Endothelial cell of umbilical vein (primary cell): ENCODE results near the gene SERPIND1. TPM values are rescaled to one million over a fixed set of nuclear protein-coding genes. Genes with fewer than 3 reads are reported as not detected.

Experiments used
- BruUV-seq: library from RNA; stranded (reverse); fragments of 400-500 nt; replicated peaks from 2 replicates; lab custom pipeline; 2021; lab: Mats Ljungman, UMichigan
- CTCF ChIA-PET: fragments of 300-600, 350-600 bp; sonication (Branson Sonifier 250); formaldehyde crosslinking; loops from one replicate; lab custom pipeline; 2021; ENCODE audit warnings: antibody characterized with exemption, inconsistent platforms; lab: Charles Lee
- POLR2A ChIA-PET: fragments of 300-600, 350-600 bp; sonication (Branson Sonifier 250); formaldehyde crosslinking; loops from one replicate; lab custom pipeline; 2021; ENCODE audit warnings: antibody characterized with exemption, inconsistent platforms; lab: Charles Lee
- DNase-seq: peaks from one replicate; pipeline ENCODE4 v3.0.0-alpha.2; 2011; ENCODE audit warnings: low read depth, low spot score
- FAIRE-seq: peaks from 2 replicates; lab custom pipeline; 2011; peaks lifted over from hg19 to GRCh38; lab: Jason Lieb, UNC
- H2AFZ ChIP-seq: 2 replicates; pipeline ENCODE4 v1.6.0; 2012; ENCODE audit warnings: low read depth, low read length, control low read depth, inconsistent platforms
- H3K27ac ChIP-seq: 2 replicates; pipeline ENCODE4 v1.5.1; 2011; ENCODE audit warnings: low read depth, mild to moderate bottlenecking, control low read depth, low read length, moderate library complexity; ENCODE audit not compliant: insufficient read depth
- H3K27me3 ChIP-seq, 2 experiments: 2 replicates each; pipeline versions ENCODE4 v1.6.0 to v1.6.1; 2011; ENCODE audit warnings: low read length in 2 of 2, mixed read lengths in 1 of 2; ENCODE audit not compliant: control insufficient read depth in 2 of 2, insufficient read depth in 2 of 2
- H3K36me3 ChIP-seq, 2 experiments: 2 replicates in 1 of 2; 3 replicates in 1 of 2; pipeline ENCODE4 v1.5.1; 2011; ENCODE audit warnings: low read length in 2 of 2, mild to moderate bottlenecking in 1 of 2, moderate library complexity in 1 of 2; ENCODE audit not compliant: control insufficient read depth in 2 of 2, insufficient read depth in 2 of 2; ENCODE audit errors: extremely low read depth in 1 of 2
- H3K4me1 ChIP-seq: 3 replicates; pipeline ENCODE4 v1.5.1; 2011; ENCODE audit warnings: mild to moderate bottlenecking, low read length; ENCODE audit not compliant: control insufficient read depth, insufficient read depth; ENCODE audit errors: extremely low read depth
- H3K4me2 ChIP-seq: 2 replicates; pipeline ENCODE4 v1.6.1; 2011; ENCODE audit warnings: low read length, control low read depth, mixed read lengths; ENCODE audit not compliant: insufficient read depth
- H3K4me3 ChIP-seq, 3 experiments: fragments of 200-600 bp in 1 of 3; sonication (generic), shearing (Covaris generic) in 1 of 3; replicated peaks in 1 of 3; 2 replicates each; pipeline ENCODE4 v1.5.1; 2011 to 2016; ENCODE audit warnings: control low read depth in 3 of 3, low read length in 3 of 3, mild to moderate bottlenecking in 2 of 3, inconsistent platforms in 1 of 3, low read depth in 1 of 3, moderate library complexity in 1 of 3; ENCODE audit not compliant: insufficient read depth in 1 of 3
- H3K79me2 ChIP-seq: 2 replicates; pipeline ENCODE4 v1.6.0; 2012; ENCODE audit warnings: low read length, inconsistent platforms; ENCODE audit not compliant: control insufficient read depth, insufficient read depth
- H3K9ac ChIP-seq: replicated peaks from 2 replicates; pipeline ENCODE3; 2011; ENCODE audit warnings: low read length, control low read depth; ENCODE audit not compliant: insufficient read depth; ENCODE audit errors: extremely low read depth
- H3K9me1 ChIP-seq: replicated peaks from 3 replicates; pipeline ENCODE4 v1.6.0; 2011; ENCODE audit warnings: mild to moderate bottlenecking, low read length; ENCODE audit not compliant: control insufficient read depth, insufficient read depth; ENCODE audit errors: extremely low read depth
- H3K9me3 ChIP-seq: replicated peaks from 2 replicates; pipeline ENCODE4 v1.5.1; 2012; ENCODE audit warnings: low read length, inconsistent platforms; ENCODE audit not compliant: control insufficient read depth, insufficient read depth
- H4K20me1 ChIP-seq: replicated peaks from 2 replicates; pipeline ENCODE3; 2011; ENCODE audit warnings: mild to moderate bottlenecking, low read length; ENCODE audit not compliant: control insufficient read depth, insufficient read depth; ENCODE audit errors: extremely low read depth
- CTCF ChIP-seq, 2 donors: IDR thresholded peaks; 1 replicate in 1 of 2; 2 replicates in 1 of 2; pipeline ENCODE4 v1.5.1; 2011; ENCODE audit warnings: low read length in 2 of 2, mild to moderate bottlenecking in 2 of 2, moderate library complexity in 2 of 2, control low read depth in 1 of 2, inconsistent platforms in 1 of 2, low read depth in 1 of 2; ENCODE audit not compliant: insufficient read depth in 1 of 2; ENCODE audit errors: extremely low read depth in 1 of 2
- FOS ChIP-seq: IDR thresholded peaks from 2 replicates; pipeline ENCODE4 v1.6.1; 2011; ENCODE audit warnings: mild to moderate bottlenecking, low read length, moderate library complexity, borderline replicate concordance; ENCODE audit not compliant: insufficient read depth
- JUN ChIP-seq: IDR thresholded peaks from 2 replicates; pipeline ENCODE4 v1.6.1; 2011; ENCODE audit warnings: borderline replicate concordance, low read depth; ENCODE audit not compliant: insufficient read length, insufficient read depth
- MAX ChIP-seq: IDR thresholded peaks from 2 replicates; pipeline ENCODE4 v1.6.1; 2011; ENCODE audit not compliant: insufficient read depth, insufficient read length
- MYC ChIP-seq: IDR thresholded peaks from one replicate; pipeline ENCODE4 v1.6.1; 2011; ENCODE audit warnings: mild to moderate bottlenecking, low read depth, low read length
- POLR2AphosphoS5 ChIP-seq: IDR thresholded peaks from 2 replicates; pipeline ENCODE4 v1.6.1; 2012; ENCODE audit warnings: low read depth, mild to moderate bottlenecking, control low read depth, low read length, moderate library complexity; ENCODE audit not compliant: insufficient read depth
- dilution Hi-C: fragments of 300-500 bp; cut with MboI; formaldehyde crosslinking; loops from one replicate; pipeline ENCODE4 v1.15.0; 2019; ENCODE audit warnings: low sequenced_read_pairs; ENCODE audit not compliant: extremely low pct_ligation_motif_present
- intact Hi-C: fragments of 100-400 bp; cut with micrococcal nuclease; formaldehyde crosslinking; loops from one replicate; pipeline ENCODE4 v1.10.0; 2022
- polyA plus RNA-seq, 4 experiments: library from polyadenylated mRNA; depleted of rRNA in 3 of 4; stranded (reverse) in 3 of 4; unstranded in 1 of 4; fragments of >200 nt; gene quantifications; 2 replicates each; pipeline versions ENCODE4 v1.2.1 to v1.2.3, GENCODE V29; 2011 to 2012; ENCODE audit warnings: missing spikeins in 1 of 4
- total RNA-seq: library from RNA; stranded (reverse); gene quantifications from 2 replicates; pipeline ENCODE4 v1.2.3, GENCODE V29; 2021

Gene SERPIND1
- total and polyA plus RNA-seq, 2 donors (not counting 3 experiments of a cell fraction or from before 2014, with no cell fraction given), result 0.94 to 1.8 TPM

GRCh38 chr22:20804650-20805049 lies 30.7 kb downstream of the SERPIND1 start:
- Histone ChIP-seq H4K20me1 (no peaks in the 10 kb centered on the region), H3K27ac (no peak overlapping the region), H3K27me3 (no peaks in the 10 kb centered on the region), H3K36me3 (peaks cover under 1 to 23% of the 10 kb centered on the region in 2 experiments), H3K4me3 (no peak overlapping the region), H3K9ac (no peak overlapping the region), H3K4me1 (no peaks in the 10 kb centered on the region), H3K79me2 (no peaks in the 10 kb centered on the region), H3K9me3 (no peaks in the 10 kb centered on the region), H3K4me2 (no peak overlapping the region), H3K9me1 (no peaks in the 10 kb centered on the region), H2AFZ (no peak overlapping the region)
- dilution Hi-C loops (no loop called here), intact Hi-C loops (no loop called here)
- TF ChIP-seq CTCF (IDR thresholded peaks at IDR 0.05; ENCODE audit: extremely low read depth in 1 of 2, insufficient read depth in 1 of 2, low read depth in 1 of 2, low read length in 2 of 2), result no peak
- TF ChIP-seq MYC, result no peak
- no peak for TF ChIP-seq POLR2AphosphoS5
- TF ChIP-seq MAX, result no peak
- no peak for TF ChIP-seq FOS
- no peak for TF ChIP-seq JUN
- no TSS peak for BruUV-seq
- POLR2A ChIA-PET, result interaction anchor here (0.6 kb wide), 1 partner anchor 99 kb away, joined by 3 read pairs; no protein-coding TSS in a partner anchor
- CTCF ChIA-PET, result interaction anchor here (0.7 to 3.0 kb wide), 14 partner anchors 8 to 299 kb away, joined by 3 to 26 read pairs (median 4); partner anchors contain the start of genes LZTR1 and SERPIND1
- FAIRE-seq (no peak), DNase-seq (no peak)
